ENCODE results near the gene CHD2.

DNA sequence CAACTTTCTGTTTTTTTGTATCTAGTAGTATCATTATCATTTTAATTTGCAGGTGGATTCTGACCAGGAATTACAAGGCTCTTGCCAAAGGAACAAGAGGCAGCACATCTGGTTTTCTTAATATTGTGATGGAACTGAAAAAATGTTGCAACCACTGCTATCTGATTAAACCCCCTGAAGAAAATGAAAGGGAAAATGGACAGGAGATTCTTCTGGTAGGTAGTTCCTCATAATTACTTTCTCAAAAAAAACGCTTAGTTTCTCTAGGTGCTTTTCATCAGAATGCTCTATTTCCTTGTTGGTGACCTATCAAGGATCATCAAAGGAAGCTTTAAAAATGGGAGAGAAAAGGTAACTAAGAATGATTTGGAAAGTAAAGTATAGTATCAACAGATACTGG lies 71.6 kb downstream of the CHD2 start:
- TF ChIP-seq, protein P1, sequence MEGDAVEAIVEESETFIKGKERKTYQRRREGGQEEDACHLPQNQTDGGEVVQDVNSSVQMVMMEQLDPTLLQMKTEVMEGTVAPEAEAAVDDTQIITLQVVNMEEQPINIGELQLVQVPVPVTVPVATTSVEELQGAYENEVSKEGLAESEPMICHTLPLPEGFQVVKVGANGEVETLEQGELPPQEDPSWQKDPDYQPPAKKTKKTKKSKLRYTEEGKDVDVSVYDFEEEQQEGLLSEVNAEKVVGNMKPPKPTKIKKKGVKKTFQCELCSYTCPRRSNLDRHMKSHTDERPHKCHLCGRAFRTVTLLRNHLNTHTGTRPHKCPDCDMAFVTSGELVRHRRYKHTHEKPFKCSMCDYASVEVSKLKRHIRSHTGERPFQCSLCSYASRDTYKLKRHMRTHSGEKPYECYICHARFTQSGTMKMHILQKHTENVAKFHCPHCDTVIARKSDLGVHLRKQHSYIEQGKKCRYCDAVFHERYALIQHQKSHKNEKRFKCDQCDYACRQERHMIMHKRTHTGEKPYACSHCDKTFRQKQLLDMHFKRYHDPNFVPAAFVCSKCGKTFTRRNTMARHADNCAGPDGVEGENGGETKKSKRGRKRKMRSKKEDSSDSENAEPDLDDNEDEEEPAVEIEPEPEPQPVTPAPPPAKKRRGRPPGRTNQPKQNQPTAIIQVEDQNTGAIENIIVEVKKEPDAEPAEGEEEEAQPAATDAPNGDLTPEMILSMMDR (IDR thresholded peaks at IDR 0.05; ENCODE audit: extremely low read depth in 1 of 2, insufficient read depth in 1 of 2, low read depth in 1 of 2, low read length in 2 of 2) = no peak
- TF ChIP-seq FOS (IDR thresholded peaks at IDR 0.05; ENCODE audit: borderline replicate concordance, insufficient read depth, low read length) = no peak
- TF ChIP-seq, protein P2, sequence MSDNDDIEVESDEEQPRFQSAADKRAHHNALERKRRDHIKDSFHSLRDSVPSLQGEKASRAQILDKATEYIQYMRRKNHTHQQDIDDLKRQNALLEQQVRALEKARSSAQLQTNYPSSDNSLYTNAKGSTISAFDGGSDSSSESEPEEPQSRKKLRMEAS (IDR thresholded peaks at IDR 0.05; ENCODE audit: insufficient read depth, insufficient read length) = no peak
- TF ChIP-seq POLR2A (IDR thresholded peaks at IDR 0.05; ENCODE audit: low read depth, low read length) = no peak
- no peak for TF ChIP-seq EZH2 (IDR thresholded peaks at IDR 0.05; ENCODE audit: borderline replicate concordance, low read depth, low read length, severe bottlenecking)
- TF ChIP-seq MYC (IDR thresholded peaks at IDR 0.05; ENCODE audit: low read depth, low read length) = no peak
- no peak for TF ChIP-seq POLR2AphosphoS5 (IDR thresholded peaks at IDR 0.05; ENCODE audit: insufficient read depth, low read depth, low read length)
- no peak for TF ChIP-seq GATA2 (IDR thresholded peaks at IDR 0.05; ENCODE audit: insufficient read depth, insufficient read length, low read depth, low read length)
- TF ChIP-seq JUN (IDR thresholded peaks at IDR 0.05; ENCODE audit: borderline replicate concordance, insufficient read depth, insufficient read length, low read depth) = no peak
